ENCODE measurements around the gene VPS13C. TPM values are rescaled to one million over a fixed set of nuclear protein-coding genes. Genes with fewer than 3 reads are reported as not detected.

The VPS13C gene
- total and polyA plus RNA-seq, 2 donors (not counting 1 experiment from before 2014, with no cell fraction given), result 40.0 to 236 TPM

DNA sequence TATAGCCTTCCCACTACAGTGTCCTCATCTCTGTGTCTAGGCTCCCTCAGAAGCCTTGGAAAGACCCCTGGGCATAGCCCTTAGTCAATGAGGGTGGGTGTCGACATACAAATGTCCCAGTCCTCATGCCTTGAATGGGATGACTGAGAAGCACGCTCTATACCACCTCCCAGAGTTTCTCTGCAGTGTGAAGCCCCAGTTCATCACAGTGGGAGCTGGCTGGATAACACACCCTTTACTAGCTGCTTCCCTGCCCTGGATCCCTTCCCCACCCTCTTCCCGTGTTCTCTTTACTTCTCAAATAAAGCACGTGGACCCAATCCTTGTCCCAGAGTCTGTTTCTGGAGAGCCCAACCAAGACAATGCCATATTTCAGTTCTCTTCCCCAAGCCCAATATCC is 239.3 kb downstream of the VPS13C start:
- CTCF ChIA-PET, result interaction anchor here (1.4 to 1.7 kb wide), 3 partner anchors 12 to 15 kb away, joined by 4 to 6 read pairs (median 4); no protein-coding TSS in a partner anchor
- no peaks in the 10 kb centered on the region for H3K9me3 Mint-ChIP-seq (ENCODE audit: insufficient read depth)

DNA sequence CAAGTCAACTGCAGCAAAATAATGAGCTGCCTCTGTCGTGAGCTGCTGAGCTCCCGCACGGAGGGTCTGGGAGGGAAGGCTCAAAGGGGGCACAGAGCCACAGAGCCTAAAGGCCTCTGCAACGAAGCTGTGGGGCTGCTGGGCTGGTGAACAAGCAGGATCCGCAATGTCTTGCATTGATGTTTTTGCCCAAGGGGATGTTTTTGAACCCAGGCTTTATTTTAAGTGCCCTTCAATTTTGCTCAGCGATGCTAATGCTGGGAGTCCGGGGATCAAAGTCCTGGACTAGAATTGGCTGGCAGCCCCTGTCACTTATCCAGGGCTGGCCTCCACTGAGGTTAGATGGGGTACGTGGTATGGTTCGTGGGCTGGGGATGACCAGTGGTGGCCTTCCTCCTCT is 240.0 kb downstream of the VPS13C start:
- CTCF ChIA-PET, result interaction anchor here (1.4 kb wide), 1 partner anchor 16 kb away, joined by 4 read pairs; no protein-coding TSS in a partner anchor

More for the DNA sequence above, 239.3 kb downstream of the VPS13C start:
- intact Hi-C loops (cut with micrococcal nuclease), result no loop called here
- DNase-seq (no peak), ATAC-seq (ENCODE audit: low read depth) (no peak)
- Mint-ChIP-seq H3K27me3 (peaks cover 31% of the 10 kb centered on the region), H3K4me1 (no peaks in the 10 kb centered on the region), H3K27ac (no peak overlapping the region), H3K4me3 (no peak overlapping the region)
- no peaks in the 10 kb centered on the region for H3K4me1 ChIP-seq (ENCODE audit: control insufficient read depth in 2 of 2, insufficient read depth in 2 of 2, low read length in 2 of 2)
- H3K9me3 ChIP-seq (ENCODE audit: control extremely low read depth in 1 of 3, control insufficient read depth in 2 of 3, insufficient read depth in 1 of 3, low read length in 2 of 3), result no peaks in the 10 kb centered on the region
- H3K4me2 ChIP-seq (replicated peaks; ENCODE audit: low read depth, low read length, poor library complexity, severe bottlenecking), result no peak overlapping the region
- no peak overlapping the region for H3K9ac ChIP-seq (ENCODE audit: low read length)
- 90% methylated on average over 3 of the region's 4 CpGs for WGBS (ENCODE audit: insufficient coverage)
- H4K20me1 ChIP-seq (ENCODE audit: control insufficient read depth, insufficient read depth, low read length, poor library complexity, severe bottlenecking), result no peaks in the 10 kb centered on the region
- H3K27ac ChIP-seq (ENCODE audit: low read length in 2 of 2), result no peak overlapping the region
- no peak overlapping the region for H3K4me3 ChIP-seq (ENCODE audit: control extremely low read depth in 1 of 5, extremely low read depth in 1 of 5, insufficient read depth in 1 of 5, low read depth in 2 of 5, low read length in 4 of 5)
- no peak overlapping the region for H2AFZ ChIP-seq (ENCODE audit: insufficient read depth, low read depth, low read length, poor library complexity, severe bottlenecking)
- no peaks in the 10 kb centered on the region for H3K79me2 ChIP-seq (ENCODE audit: control insufficient read depth, insufficient read depth, low read length)
- H3K36me3 ChIP-seq (replicated peaks in 1 of 2; ENCODE audit: control extremely low read depth in 1 of 2, control insufficient read depth in 1 of 2, extremely low read depth in 1 of 2, insufficient read depth in 2 of 2, low read length in 1 of 2), result no peaks in the 10 kb centered on the region
- H3K27me3 ChIP-seq (replicated peaks in 1 of 4; ENCODE audit: control extremely low read depth in 1 of 4, control insufficient read depth in 3 of 4, insufficient read depth in 4 of 4, low read length in 3 of 4), result peaks cover 0 to 6% (median 3%) of the 10 kb centered on the region in 4 experiments
- POLR2A ChIA-PET, result no interaction called here
- no peak for TF ChIP-seq EZH2 (IDR thresholded peaks at IDR 0.05; ENCODE audit: borderline replicate concordance, insufficient read depth, low read depth, low read length, poor library complexity, severe bottlenecking)
- TF ChIP-seq, protein P1, sequence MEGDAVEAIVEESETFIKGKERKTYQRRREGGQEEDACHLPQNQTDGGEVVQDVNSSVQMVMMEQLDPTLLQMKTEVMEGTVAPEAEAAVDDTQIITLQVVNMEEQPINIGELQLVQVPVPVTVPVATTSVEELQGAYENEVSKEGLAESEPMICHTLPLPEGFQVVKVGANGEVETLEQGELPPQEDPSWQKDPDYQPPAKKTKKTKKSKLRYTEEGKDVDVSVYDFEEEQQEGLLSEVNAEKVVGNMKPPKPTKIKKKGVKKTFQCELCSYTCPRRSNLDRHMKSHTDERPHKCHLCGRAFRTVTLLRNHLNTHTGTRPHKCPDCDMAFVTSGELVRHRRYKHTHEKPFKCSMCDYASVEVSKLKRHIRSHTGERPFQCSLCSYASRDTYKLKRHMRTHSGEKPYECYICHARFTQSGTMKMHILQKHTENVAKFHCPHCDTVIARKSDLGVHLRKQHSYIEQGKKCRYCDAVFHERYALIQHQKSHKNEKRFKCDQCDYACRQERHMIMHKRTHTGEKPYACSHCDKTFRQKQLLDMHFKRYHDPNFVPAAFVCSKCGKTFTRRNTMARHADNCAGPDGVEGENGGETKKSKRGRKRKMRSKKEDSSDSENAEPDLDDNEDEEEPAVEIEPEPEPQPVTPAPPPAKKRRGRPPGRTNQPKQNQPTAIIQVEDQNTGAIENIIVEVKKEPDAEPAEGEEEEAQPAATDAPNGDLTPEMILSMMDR (IDR thresholded peaks at IDR 0.05), result no peak

More for the DNA sequence above, 240.0 kb downstream of the VPS13C start:
- peaks cover 0 to 6% (median 3%) of the 10 kb centered on the region in 4 experiments for H3K27me3 ChIP-seq (replicated peaks in 1 of 4; ENCODE audit: control extremely low read depth in 1 of 4, control insufficient read depth in 3 of 4, insufficient read depth in 4 of 4, low read length in 3 of 4)
- no peak overlapping the region for H3K4me2 ChIP-seq (replicated peaks; ENCODE audit: low read depth, low read length, poor library complexity, severe bottlenecking)
- no peak overlapping the region for H3K4me3 ChIP-seq (ENCODE audit: control extremely low read depth in 1 of 5, extremely low read depth in 1 of 5, insufficient read depth in 1 of 5, low read depth in 2 of 5, low read length in 4 of 5)
- intact Hi-C loops (cut with micrococcal nuclease), result no loop called here
- no peak overlapping the region for H3K27ac Mint-ChIP-seq
- H3K9me3 Mint-ChIP-seq (ENCODE audit: insufficient read depth), result no peaks in the 10 kb centered on the region
- no peaks in the 10 kb centered on the region for H3K4me1 Mint-ChIP-seq
- H3K4me1 ChIP-seq (ENCODE audit: control insufficient read depth in 2 of 2, insufficient read depth in 2 of 2, low read length in 2 of 2), result no peaks in the 10 kb centered on the region
- DNase-seq (no peak), ATAC-seq (ENCODE audit: low read depth) (no peak)
- H2AFZ ChIP-seq (ENCODE audit: insufficient read depth, low read depth, low read length, poor library complexity, severe bottlenecking), result no peak overlapping the region
- POLR2A ChIA-PET, result no interaction called here
- peaks cover 34% of the 10 kb centered on the region for H3K27me3 Mint-ChIP-seq
- H3K27ac ChIP-seq (ENCODE audit: low read length in 2 of 2), result no peak overlapping the region
- no peaks in the 10 kb centered on the region for H4K20me1 ChIP-seq (ENCODE audit: control insufficient read depth, insufficient read depth, low read length, poor library complexity, severe bottlenecking)
- no peaks in the 10 kb centered on the region for H3K9me3 ChIP-seq (ENCODE audit: control extremely low read depth in 1 of 3, control insufficient read depth in 2 of 3, insufficient read depth in 1 of 3, low read length in 2 of 3)
- H3K79me2 ChIP-seq (ENCODE audit: control insufficient read depth, insufficient read depth, low read length), result no peaks in the 10 kb centered on the region
- no peak overlapping the region for H3K4me3 Mint-ChIP-seq
- H3K36me3 ChIP-seq (replicated peaks in 1 of 2; ENCODE audit: control extremely low read depth in 1 of 2, control insufficient read depth in 1 of 2, extremely low read depth in 1 of 2, insufficient read depth in 2 of 2, low read length in 1 of 2), result no peaks in the 10 kb centered on the region
- WGBS (ENCODE audit: insufficient coverage), result 80% methylated on average over 7 of the region's 9 CpGs
- TF ChIP-seq, protein P1 (IDR thresholded peaks at IDR 0.05), result no peak
- TF ChIP-seq EZH2 (IDR thresholded peaks at IDR 0.05; ENCODE audit: borderline replicate concordance, insufficient read depth, low read depth, low read length, poor library complexity, severe bottlenecking), result no peak
- H3K9ac ChIP-seq (ENCODE audit: low read length), result no peak overlapping the region
